ENCODE measurements around the gene CXADR.

DNA sequence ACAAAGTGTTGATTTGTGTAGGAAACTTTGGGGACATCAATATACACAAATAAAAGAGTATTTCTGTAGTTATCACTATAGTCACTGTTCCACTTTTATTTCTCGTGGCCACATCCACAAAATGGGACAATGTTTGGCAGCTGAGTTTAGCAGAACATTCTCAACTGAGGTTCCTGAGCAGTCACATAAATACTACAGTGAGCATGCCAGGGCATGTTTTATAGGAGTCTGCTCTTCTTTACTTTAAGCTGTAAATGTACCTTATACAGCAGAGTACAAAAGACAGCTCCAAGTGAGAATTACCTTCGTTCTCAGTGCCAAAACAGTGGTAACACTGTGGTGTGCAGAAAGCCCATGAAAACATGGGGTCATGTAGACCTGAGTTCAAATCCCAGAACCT is 94.8 kb downstream of the CXADR start:
- TF ChIP-seq, protein P1, sequence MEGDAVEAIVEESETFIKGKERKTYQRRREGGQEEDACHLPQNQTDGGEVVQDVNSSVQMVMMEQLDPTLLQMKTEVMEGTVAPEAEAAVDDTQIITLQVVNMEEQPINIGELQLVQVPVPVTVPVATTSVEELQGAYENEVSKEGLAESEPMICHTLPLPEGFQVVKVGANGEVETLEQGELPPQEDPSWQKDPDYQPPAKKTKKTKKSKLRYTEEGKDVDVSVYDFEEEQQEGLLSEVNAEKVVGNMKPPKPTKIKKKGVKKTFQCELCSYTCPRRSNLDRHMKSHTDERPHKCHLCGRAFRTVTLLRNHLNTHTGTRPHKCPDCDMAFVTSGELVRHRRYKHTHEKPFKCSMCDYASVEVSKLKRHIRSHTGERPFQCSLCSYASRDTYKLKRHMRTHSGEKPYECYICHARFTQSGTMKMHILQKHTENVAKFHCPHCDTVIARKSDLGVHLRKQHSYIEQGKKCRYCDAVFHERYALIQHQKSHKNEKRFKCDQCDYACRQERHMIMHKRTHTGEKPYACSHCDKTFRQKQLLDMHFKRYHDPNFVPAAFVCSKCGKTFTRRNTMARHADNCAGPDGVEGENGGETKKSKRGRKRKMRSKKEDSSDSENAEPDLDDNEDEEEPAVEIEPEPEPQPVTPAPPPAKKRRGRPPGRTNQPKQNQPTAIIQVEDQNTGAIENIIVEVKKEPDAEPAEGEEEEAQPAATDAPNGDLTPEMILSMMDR (IDR thresholded peaks at IDR 0.05) = no peak
- TF ChIP-seq POLR2A (IDR thresholded peaks at IDR 0.05) = no peak

Measured in uterus (tissue), 2 donors.